Smooth muscle cell (in vitro differentiated cells): Measurements from ENCODE around the gene FHOD3. TPM values are rescaled to one million over a fixed set of nuclear protein-coding genes. Genes with fewer than 3 reads are reported as not detected.
"Not testable (repeated sequence)": the region's sequence is repeated elsewhere in the genome, so short reads cannot be mapped to it uniquely, and the experiment has no call there.

Source experiments
- DNase-seq: peaks from one replicate; lab custom pipeline; 2025; ENCODE audit not compliant: unreplicated experiment; lab: John Stamatoyannopoulos, UW
- H2AFZ ChIP-seq: fragments of 200-600 bp; sonication (generic); 2 replicates; pipeline ENCODE4 v1.6.0; 2016; ENCODE audit warnings: antibody characterized with exemption, low read depth, mild to moderate bottlenecking
- H3F3A ChIP-seq: fragments of 200-600 bp; sonication (generic); 2 replicates; pipeline ENCODE4 v1.6.0; 2017; ENCODE audit warnings: antibody characterized with exemption, low read depth
- H3K27ac ChIP-seq: fragments of 200-600 bp; sonication (generic); 2 replicates; pipeline ENCODE4 v1.5.1; 2016; ENCODE audit warnings: low read depth, mild to moderate bottlenecking
- H3K27me3 ChIP-seq: fragments of 200-600 bp; sonication (generic); 2 replicates; pipeline ENCODE4 v1.6.1; 2016; ENCODE audit warnings: low read depth, mild to moderate bottlenecking
- H3K36me3 ChIP-seq: fragments of 200-600 bp; sonication (generic); 2 replicates; pipeline ENCODE4 v1.5.1; 2016; ENCODE audit warnings: low read depth
- H3K4me1 ChIP-seq: fragments of 200-600 bp; sonication (generic); 2 replicates; pipeline ENCODE4 v1.5.1; 2016; ENCODE audit warnings: low read depth
- H3K4me2 ChIP-seq: fragments of 200-600 bp; sonication (generic); 2 replicates; pipeline ENCODE4 v1.6.0; 2016; ENCODE audit warnings: mild to moderate bottlenecking
- H3K4me3 ChIP-seq: fragments of 200-600 bp; sonication (generic); 2 replicates; pipeline ENCODE4 v1.5.1; 2016; ENCODE audit warnings: mild to moderate bottlenecking
- H3K79me2 ChIP-seq: fragments of 200-600 bp; sonication (generic); 2 replicates; pipeline ENCODE4 v1.6.0; 2016; ENCODE audit warnings: low read depth, mild to moderate bottlenecking
- H3K9ac ChIP-seq: fragments of 200-600 bp; sonication (generic); 2 replicates; pipeline ENCODE4 v1.6.0; 2016; ENCODE audit warnings: low read depth
- H3K9me3 ChIP-seq: fragments of 200-600 bp; sonication (generic); replicated peaks from 2 replicates; pipeline ENCODE4 v1.5.1; 2016; ENCODE audit warnings: low read depth
- H4K20me1 ChIP-seq: fragments of 200-600 bp; sonication (generic); 2 replicates; pipeline ENCODE4 v1.6.0; 2016; ENCODE audit warnings: low read depth
- CTCF ChIP-seq: fragments of 200-600 bp; sonication (generic); IDR thresholded peaks from 2 replicates; pipeline ENCODE4 v1.5.1; 2017; ENCODE audit warnings: borderline replicate concordance, mild to moderate bottlenecking, antibody characterized with exemption; ENCODE audit not compliant: insufficient read depth, poor library complexity, severe bottlenecking
- WGBS: methylation state at CpG from one replicate; pipeline ENCODE4 v1.1.7; 2016; ENCODE audit warnings: low lambda C conversion rate; 5-methylcytosine and 5-hydroxymethylcytosine counted together
- polyA plus RNA-seq: library from polyadenylated mRNA; unstranded; fragments of >200 nt; fragmentation: Nextera tagmentation; extraction: Ambion mirVana; gene quantifications from 2 replicates; pipeline ENCODE4 v1.2.1, GENCODE V29; 2016
- total RNA-seq: library from RNA; depleted of rRNA; stranded (reverse); fragments of >200 nt; gene quantifications from 2 replicates; pipeline ENCODE4 v1.2.3, GENCODE V29; 2014

FHOD3 gene
- total and polyA plus RNA-seq, 2 experiments from 2014 or later = 6.3 to 19.4 TPM

DNA sequence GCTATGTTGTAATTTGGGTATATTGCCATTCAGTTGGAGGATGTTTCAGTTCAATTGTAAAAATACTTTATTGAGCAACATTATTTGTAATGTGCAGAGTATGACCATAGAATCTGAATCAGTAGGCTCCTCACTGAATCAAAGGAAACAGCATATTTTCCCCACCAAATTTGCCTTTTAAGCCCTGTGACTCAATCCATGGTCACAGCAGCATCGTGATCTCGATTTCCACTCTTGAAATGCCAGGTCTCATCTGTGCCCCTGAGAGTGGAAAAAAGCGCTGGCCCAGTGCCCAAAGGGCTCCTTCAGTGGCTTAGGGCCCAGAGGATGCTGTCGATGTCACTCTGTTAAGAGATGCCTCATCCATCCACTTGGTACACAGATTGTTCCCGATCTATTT lies 57.5 kb downstream of the FHOD3 start:
- Histone ChIP-seq H4K20me1 (no peaks in the 10 kb centered on the region), H3K36me3 (no peaks in the 10 kb centered on the region), H3K79me2 (no peaks in the 10 kb centered on the region), H3K9ac (no peak overlapping the region), H3K9me3 (no peaks in the 10 kb centered on the region), H3F3A (no peaks in the 10 kb centered on the region), H2AFZ (no peak overlapping the region), H3K4me3 (no peak overlapping the region), H3K4me2 (no peak overlapping the region), H3K27ac (no peak overlapping the region), H3K4me1 (peaks cover 19% of the 10 kb centered on the region), H3K27me3 (no peaks in the 10 kb centered on the region)
- no peak for DNase-seq
- 72% methylated on average over 5 of the region's 5 CpGs for WGBS
- TF ChIP-seq CTCF = no peak

GRCh38 chr18:36355511-36355910 lies 58.0 kb downstream of the FHOD3 start:
- H4K20me1 ChIP-seq = no peaks in the 10 kb centered on the region
- no peaks in the 10 kb centered on the region for H3K36me3 ChIP-seq
- H3K27me3 ChIP-seq = no peaks in the 10 kb centered on the region
- H3K4me3 ChIP-seq = no peak overlapping the region
- TF ChIP-seq CTCF = no peak
- no peak overlapping the region for H3K4me2 ChIP-seq
- H3K27ac ChIP-seq = no peak overlapping the region
- H3F3A ChIP-seq = no peaks in the 10 kb centered on the region
- H3K9ac ChIP-seq = no peak overlapping the region
- no peaks in the 10 kb centered on the region for H3K9me3 ChIP-seq
- no peak overlapping the region for H2AFZ ChIP-seq
- H3K79me2 ChIP-seq = no peaks in the 10 kb centered on the region
- 83% methylated on average over 7 of the region's 7 CpGs for WGBS
- DNase-seq = no peak
- peaks cover 15% of the 10 kb centered on the region for H3K4me1 ChIP-seq

GRCh38 chr18:36356741-36357140 lies 59.2 kb downstream of the FHOD3 start:
- H3K9me3 ChIP-seq, H2AFZ ChIP-seq, H3K79me2 ChIP-seq, H3K4me3 ChIP-seq, H3F3A ChIP-seq, H3K27ac ChIP-seq, H3K27me3 ChIP-seq, H3K36me3 ChIP-seq, DNase-seq, H4K20me1 ChIP-seq, H3K4me2 ChIP-seq, H3K9ac ChIP-seq: not testable (repeated sequence)
- peaks cover 10% of the 10 kb centered on the region for H3K4me1 ChIP-seq
- WGBS = 80% methylated on average over 6 of the region's 6 CpGs

DNA sequence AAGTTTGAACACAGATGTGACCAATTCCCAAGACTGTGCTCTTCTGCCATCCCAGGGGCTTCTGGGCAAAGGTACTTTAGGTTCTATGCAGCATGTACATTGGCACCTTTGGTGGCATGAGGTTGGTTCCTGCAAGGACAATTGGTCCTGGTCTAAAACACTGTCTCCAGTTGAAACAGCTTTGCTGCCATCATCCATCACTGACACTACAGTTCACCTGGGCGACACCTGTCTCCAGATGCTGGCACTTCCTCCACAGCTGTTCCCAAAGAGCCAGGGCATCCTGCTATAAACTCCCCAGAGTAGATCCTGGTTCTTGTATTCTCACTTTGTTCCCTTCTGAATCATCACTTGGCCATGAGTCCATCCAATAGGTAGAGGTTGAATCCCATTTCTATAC lies 60.6 kb downstream of the FHOD3 start:
- 100% methylated on average over 1 of the region's 1 CpG for WGBS
- Histone ChIP-seq H3K27ac (no peak overlapping the region), H2AFZ (no peak overlapping the region), H3K4me1 (no peaks in the 10 kb centered on the region), H3K9ac (no peak overlapping the region), H4K20me1 (no peaks in the 10 kb centered on the region), H3K4me2 (no peak overlapping the region), H3F3A (no peaks in the 10 kb centered on the region), H3K27me3 (no peaks in the 10 kb centered on the region), H3K79me2 (no peaks in the 10 kb centered on the region), H3K9me3 (no peaks in the 10 kb centered on the region), H3K4me3 (no peak overlapping the region), H3K36me3 (peaks cover under 1% of the 10 kb centered on the region)
- no peak for TF ChIP-seq CTCF
- no peak for DNase-seq
